GM18867 (cell line): ENCODE results near the gene C20orf204.
A peak's percentile ranks its signal among the peaks of the same experiment; 100 is the strongest.
"Not testable (repeated sequence)": the region's sequence is repeated elsewhere in the genome, so short reads cannot be mapped to it uniquely, and the experiment has no call there.

Experiments
- ATAC-seq: cut with Tn5 transposase; IDR thresholded peaks from one replicate; pipeline ENCODE4 v1.9.1; 2021; ENCODE audit warnings: mild to moderate bottlenecking, moderate library complexity; ENCODE audit not compliant: unreplicated experiment

Gene C20orf204

DNA sequence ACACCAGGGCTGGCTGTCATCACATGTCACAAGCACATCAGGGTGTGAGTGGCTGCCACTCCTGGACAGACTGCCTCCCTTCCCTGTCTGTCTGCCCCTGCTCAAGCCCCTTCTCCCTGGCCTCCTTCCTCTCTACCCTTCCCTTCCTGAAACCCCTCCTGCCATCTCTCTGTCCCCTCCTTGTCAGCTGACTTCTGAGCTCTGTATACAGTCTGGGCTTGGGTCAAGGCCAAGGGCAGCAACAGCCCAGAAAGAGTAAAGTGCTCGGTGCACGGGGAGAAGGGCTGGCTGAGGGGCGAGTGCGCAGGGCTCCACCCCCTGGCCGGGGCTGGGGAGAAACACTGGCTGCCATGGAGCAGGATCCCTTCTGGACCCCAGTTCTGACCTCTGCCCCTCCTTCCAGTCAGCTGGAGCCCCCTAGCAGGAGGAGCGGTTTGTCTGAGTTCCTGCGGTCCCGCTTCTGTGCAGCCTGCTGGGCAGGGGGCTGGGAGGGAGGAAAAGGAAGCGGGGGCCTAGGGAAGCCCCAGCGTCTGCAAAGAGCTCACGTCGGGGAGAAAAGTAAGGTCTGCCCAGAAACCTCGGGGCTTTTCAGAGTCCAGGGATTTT is 46.2 kb downstream of the C20orf204 start:
- no peak for ATAC-seq

DNA sequence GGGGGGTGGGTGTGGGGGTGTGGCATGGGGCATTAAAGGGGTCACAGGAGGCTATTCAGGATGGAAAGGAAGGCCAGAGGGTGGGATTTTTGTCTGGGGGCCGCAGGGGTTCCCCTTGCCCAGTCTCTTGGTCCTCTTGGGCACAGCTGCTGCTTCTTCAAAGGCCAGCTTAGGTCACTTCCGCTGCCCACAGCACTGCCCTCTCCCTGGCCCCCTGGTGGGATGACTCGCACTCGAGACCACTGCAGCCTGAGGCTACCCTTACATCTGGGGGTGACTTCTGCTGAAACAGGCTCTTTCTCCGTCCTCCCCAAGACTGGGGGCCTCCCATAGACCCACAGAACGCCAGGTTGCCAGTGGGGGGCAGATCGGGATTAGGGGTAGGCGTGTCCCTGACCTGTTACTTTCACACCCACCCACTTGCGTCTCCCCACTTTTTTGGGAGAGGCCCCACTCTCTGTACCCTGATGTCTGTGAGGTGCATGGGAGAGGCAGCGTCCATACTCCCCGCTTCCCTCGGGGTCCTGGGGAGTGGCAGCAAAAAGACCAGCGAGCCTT is 46.9 kb downstream of the C20orf204 start:
- no peak for ATAC-seq

DNA sequence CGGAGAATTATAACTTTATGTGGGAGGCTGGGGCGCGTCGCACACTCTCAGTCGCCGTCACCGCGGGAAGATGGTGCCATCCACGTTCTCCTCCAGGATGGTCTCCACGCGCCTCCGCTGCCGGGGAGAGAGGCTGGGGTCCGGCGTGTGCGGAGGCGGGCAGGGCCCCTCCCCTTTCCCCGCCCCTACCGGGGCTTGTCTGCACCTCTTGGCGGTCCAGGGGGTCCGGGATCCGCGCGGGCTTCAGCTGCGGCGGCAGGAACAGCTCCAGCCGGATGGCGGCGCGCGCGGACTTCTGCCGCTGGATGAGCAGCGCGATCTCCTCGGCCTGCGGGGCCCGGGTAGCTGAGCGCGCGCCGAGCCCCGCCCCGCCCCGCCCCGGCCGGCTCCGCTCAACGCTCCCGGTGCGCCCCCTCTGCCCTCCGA is 47.4 kb downstream of the C20orf204 start:
- ATAC-seq = peak; percentile 29

DNA sequence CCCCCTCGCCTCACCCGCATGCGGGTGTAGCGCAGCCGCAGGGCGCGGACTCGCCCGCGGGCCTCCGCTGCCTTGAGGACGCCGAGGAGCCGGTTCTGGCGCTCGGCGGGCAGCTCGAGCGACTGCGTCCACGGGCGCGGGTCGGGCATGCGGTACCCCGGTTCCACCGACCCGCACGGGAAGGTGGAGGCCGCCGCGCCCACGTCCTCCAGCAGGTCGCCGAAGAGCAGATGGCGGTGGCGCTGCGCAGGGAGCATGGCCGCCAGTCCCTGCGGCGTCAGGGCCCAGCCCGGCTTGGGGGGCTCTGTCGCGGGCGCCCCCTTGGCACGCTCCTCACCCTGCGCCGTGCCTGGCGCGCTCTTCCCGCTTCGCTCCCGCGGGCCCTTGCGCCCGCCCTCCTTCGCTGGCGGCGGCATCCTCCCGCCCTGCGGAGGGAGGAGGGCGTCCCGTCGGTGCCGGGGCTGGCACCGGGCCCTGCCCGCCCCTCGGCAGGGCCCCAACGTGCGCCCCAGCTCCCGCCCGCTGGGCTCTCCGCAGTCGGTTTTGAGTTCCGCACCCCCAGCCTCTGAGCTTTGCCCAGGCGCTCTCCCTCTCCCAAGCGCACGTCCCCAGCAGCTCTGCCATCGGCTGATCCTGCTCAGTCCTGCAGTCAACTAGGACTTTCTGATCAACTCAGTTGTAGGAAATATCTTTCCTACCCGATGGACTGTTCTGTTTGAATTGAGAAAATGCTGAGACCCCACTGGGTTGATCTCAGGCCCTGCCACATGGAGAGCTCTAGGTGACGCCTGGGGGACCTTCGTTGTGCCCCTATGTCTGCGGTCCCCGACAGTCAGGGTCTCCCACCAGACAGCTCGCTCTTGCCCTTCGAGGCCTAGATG is 48.1 kb downstream of the C20orf204 start, which contains the start of gene LKAAEAR1:
Gene LKAAEAR1 (minus strand): TSS at position 595 of the 881 bp plus-strand sequence. CDS start 179 bp downstream, at position 416.
- no peak for ATAC-seq

DNA sequence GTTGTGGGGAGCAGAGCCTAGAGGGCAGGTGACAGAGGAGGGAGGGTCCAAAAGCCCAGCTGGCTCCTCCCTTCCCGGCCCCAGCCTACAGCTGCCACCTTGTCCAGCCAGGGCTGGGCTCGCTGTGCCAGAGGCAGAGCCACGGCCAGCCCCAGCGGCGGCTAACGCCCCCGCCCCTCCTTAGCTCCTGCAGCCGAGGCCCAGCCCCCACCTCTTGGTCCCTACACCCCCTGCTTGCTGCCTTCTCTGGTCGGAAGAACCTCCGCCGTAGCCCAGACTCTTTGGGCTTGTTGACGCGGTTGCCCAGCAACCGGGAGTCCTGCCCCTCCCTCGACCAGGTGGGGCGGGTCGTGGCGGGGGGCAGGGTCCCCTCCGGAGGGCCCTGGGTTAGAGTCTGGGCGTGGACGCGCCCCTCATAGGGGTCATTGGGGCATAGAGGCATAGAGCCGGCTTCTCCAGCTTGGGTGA is 48.7 kb downstream of the C20orf204 start:
- no peak for ATAC-seq

DNA sequence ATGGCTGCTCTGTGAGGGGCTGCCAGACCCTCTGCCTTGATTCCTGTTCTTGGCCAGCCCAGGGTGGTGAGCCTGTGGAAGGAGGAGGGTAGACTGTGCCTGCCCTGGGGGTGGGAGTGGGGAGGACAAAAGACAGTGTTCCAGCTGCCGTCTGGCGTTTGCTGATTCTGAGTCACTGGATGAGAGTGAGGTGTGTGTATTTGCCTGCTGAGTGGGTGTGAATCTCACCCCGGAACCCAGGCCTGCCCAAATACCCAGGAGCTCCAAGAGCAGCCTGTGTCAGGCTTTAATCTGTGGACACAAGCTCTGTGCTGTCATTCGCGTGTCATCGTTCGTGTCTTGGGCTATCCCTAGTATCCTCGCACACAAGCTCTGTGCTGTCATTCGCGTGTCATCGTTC is 50.8 kb downstream of the C20orf204 start:
- ATAC-seq = no peak

DNA sequence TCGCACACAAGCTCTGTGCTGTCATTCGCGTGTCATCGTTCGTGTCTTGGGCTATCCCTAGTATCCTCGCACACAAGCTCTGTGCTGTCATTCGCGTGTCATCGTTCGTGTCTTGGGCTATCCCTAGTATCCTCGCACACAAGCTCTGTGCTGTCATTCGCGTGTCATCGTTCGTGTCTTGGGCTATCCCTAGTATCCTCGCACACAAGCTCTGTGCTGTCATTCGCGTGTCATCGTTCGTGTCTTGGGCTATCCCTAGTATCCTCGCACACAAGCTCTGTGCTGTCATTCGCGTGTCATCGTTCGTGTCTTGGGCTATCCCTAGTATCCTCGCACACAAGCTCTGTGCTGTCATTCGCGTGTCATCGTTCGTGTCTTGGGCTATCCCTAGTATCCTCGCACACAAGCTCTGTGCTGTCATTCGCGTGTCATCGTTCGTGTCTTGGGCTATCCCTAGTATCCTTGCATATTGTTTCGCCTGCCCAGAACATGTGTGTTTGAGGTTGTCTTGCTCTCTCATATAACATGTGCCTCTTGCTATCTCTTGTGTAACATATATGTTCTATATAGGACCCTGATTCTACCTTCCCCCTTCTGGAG is 51.3 kb downstream of the C20orf204 start:
- ATAC-seq = not testable (repeated sequence)

DNA sequence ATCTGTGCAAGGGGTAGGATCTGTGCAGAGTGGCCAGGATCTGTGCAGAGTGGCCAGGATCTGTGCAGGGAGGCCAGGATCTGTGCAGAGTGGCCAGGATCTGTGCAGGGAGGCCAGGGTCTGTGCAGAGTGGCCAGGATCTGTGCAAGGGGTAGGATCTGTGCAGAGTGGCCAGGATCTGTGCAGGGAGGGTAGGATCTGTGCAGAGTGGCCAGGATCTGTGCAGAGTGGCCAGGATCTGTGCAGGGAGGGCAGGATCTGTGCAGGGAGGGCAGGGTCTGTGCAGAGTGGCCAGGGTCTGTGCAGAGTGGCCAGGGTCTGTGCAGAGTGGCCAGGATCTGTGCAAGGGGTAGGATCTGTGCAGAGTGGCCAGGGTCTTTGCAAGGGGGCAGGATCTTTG is 52.6 kb downstream of the C20orf204 start:
- not testable (repeated sequence) for ATAC-seq
